H1 (cell line): Measurements from ENCODE around the gene OSBP. TPM values are rescaled to one million over a fixed set of nuclear protein-coding genes. Genes with fewer than 3 reads are reported as not detected.

Experiments used
- CTCF ChIA-PET: fragments of 300-600 bp; sonication (Branson Sonifier 250); formaldehyde crosslinking; loops from one replicate; lab custom pipeline; 2021; ENCODE audit not compliant: partially characterized antibody; lab: Charles Lee
- POLR2A ChIA-PET: fragments of 300-600 bp; sonication (Branson Sonifier 250); formaldehyde crosslinking; loops from one replicate; lab custom pipeline; 2021; ENCODE audit warnings: inconsistent platforms; ENCODE audit not compliant: partially characterized antibody; lab: Charles Lee
- DNase-seq, 2 experiments: peaks; one replicate each; pipeline versions ENCODE4 v3.0.0 to v3.0.0-alpha.2; 2010 to 2022; ENCODE audit warnings: low spot score in 2 of 2, low read depth in 1 of 2, mixed read lengths in 1 of 2
- FAIRE-seq: peaks from 2 replicates; lab custom pipeline; 2011; peaks lifted over from hg19 to GRCh38; lab: Jason Lieb, UNC
- H2AFZ ChIP-seq: 2 replicates; pipeline ENCODE4 v1.8.1; 2012; ENCODE audit warnings: low read length, inconsistent platforms
- H2AK5ac ChIP-seq: 2 replicates; pipeline ENCODE4 v1.6.1; 2013; ENCODE audit warnings: low read depth, low read length
- H2BK120ac ChIP-seq: replicated peaks from 2 replicates; pipeline ENCODE3; 2013; ENCODE audit warnings: low read depth, low read length, inconsistent platforms
- H2BK12ac ChIP-seq: 2 replicates; pipeline ENCODE4 v1.6.1; 2013; ENCODE audit warnings: low read depth, low read length
- H2BK15ac ChIP-seq: 2 replicates; pipeline ENCODE4 v1.6.1; 2013; ENCODE audit warnings: low read length
- H2BK20ac ChIP-seq: 2 replicates; pipeline ENCODE4 v1.6.1; 2013; ENCODE audit warnings: low read length
- H2BK5ac ChIP-seq: 2 replicates; pipeline ENCODE4 v1.6.1; 2013; ENCODE audit warnings: low read depth, low read length
- H3K14ac ChIP-seq: 2 replicates; pipeline ENCODE4 v1.6.1; 2013; ENCODE audit warnings: inconsistent platforms; ENCODE audit not compliant: insufficient read length
- H3K18ac ChIP-seq: 2 replicates; pipeline ENCODE4 v1.6.1; 2013; ENCODE audit warnings: low read length; ENCODE audit errors: extremely low read depth
- H3K23ac ChIP-seq: 2 replicates; pipeline ENCODE4 v1.6.1; 2013; ENCODE audit warnings: inconsistent platforms; ENCODE audit not compliant: insufficient read length
- H3K23me2 ChIP-seq: 2 replicates; pipeline ENCODE4 v1.6.1; 2013; ENCODE audit warnings: low read depth, low read length
- H3K27ac ChIP-seq: 2 replicates; pipeline ENCODE4 v1.6.1; 2011; ENCODE audit warnings: low read depth, low read length, inconsistent platforms
- H3K27me3 ChIP-seq, 4 experiments: replicated peaks in 1 of 4; 1 replicate in 1 of 4; 2 replicates in 3 of 4; pipeline versions ENCODE4 v1.6.1 to v1.8.1; 2011 to 2013; ENCODE audit warnings: low read length in 3 of 4, mild to moderate bottlenecking in 3 of 4, inconsistent platforms in 2 of 4, mixed read lengths in 2 of 4, moderate library complexity in 1 of 4; ENCODE audit not compliant: control insufficient read depth in 3 of 4, insufficient read depth in 3 of 4; ENCODE audit errors: extremely low read depth in 1 of 4
- H3K36me3 ChIP-seq, 4 experiments: 2 replicates each; pipeline versions ENCODE4 v1.6.1 to v1.8.1; 2011 to 2013; ENCODE audit warnings: mild to moderate bottlenecking in 4 of 4, low read length in 3 of 4, moderate library complexity in 2 of 4, control low read depth in 1 of 4, inconsistent platforms in 1 of 4; ENCODE audit not compliant: insufficient read depth in 4 of 4, control insufficient read depth in 2 of 4
- H3K4ac ChIP-seq: replicated peaks from 2 replicates; pipeline ENCODE3; 2013; ENCODE audit warnings: low read length, low read depth, mixed read lengths, inconsistent platforms; ENCODE audit not compliant: insufficient read length
- H3K4me1 ChIP-seq, 4 experiments: replicated peaks in 1 of 4; 1 replicate in 1 of 4; 2 replicates in 3 of 4; pipeline versions ENCODE4 v1.6.1 to v1.8.1; 2011 to 2013; ENCODE audit warnings: low read length in 3 of 4, inconsistent platforms in 2 of 4, mixed read lengths in 1 of 4; ENCODE audit not compliant: insufficient read depth in 4 of 4, control insufficient read depth in 3 of 4
- H3K4me2 ChIP-seq, 2 experiments: 2 replicates each; pipeline versions ENCODE4 v1.6.1 to v1.8.1; 2011 to 2013; ENCODE audit warnings: low read depth in 2 of 2, low read length in 2 of 2, control low read depth in 1 of 2, inconsistent platforms in 1 of 2, mild to moderate bottlenecking in 1 of 2; ENCODE audit not compliant: insufficient read depth in 1 of 2
- H3K4me3 ChIP-seq, 4 experiments: fragments of 200-600, 300-600 bp in 1 of 4; sonication (generic), shearing (Covaris generic), sonication (Bioruptor Twin) in 1 of 4; 2 replicates each; pipeline versions ENCODE4 v1.5.1 to v1.8.1; 2011 to 2016; ENCODE audit warnings: low read length in 4 of 4, low read depth in 3 of 4, control low read depth in 2 of 4, inconsistent platforms in 2 of 4, mild to moderate bottlenecking in 2 of 4, mixed read lengths in 1 of 4, moderate library complexity in 1 of 4; ENCODE audit not compliant: insufficient read depth in 2 of 4; ENCODE audit errors: extremely low read depth in 1 of 4
- H3K56ac ChIP-seq: replicated peaks from 2 replicates; pipeline ENCODE3; 2013; ENCODE audit warnings: low read depth, mild to moderate bottlenecking, mixed read lengths, low read length, inconsistent platforms; ENCODE audit not compliant: insufficient read length
- H3K79me1 ChIP-seq: 2 replicates; pipeline ENCODE4 v1.6.1; 2013; ENCODE audit warnings: low read depth, low read length, control low read depth
- H3K79me2 ChIP-seq, 2 experiments: 2 replicates each; pipeline versions ENCODE4 v1.6.1 to v1.8.1; 2012 to 2013; ENCODE audit warnings: low read length in 2 of 2, mild to moderate bottlenecking in 2 of 2, inconsistent platforms in 1 of 2; ENCODE audit not compliant: insufficient read depth in 2 of 2, control insufficient read depth in 1 of 2
- H3K9ac ChIP-seq, 4 experiments: replicated peaks in 1 of 4; 1 replicate in 1 of 4; 2 replicates in 3 of 4; pipeline versions ENCODE4 v1.6.1 to v1.8.1; 2011 to 2013; ENCODE audit warnings: low read depth in 3 of 4, low read length in 3 of 4, control low read depth in 2 of 4, mild to moderate bottlenecking in 2 of 4, moderate library complexity in 2 of 4, inconsistent platforms in 1 of 4; ENCODE audit errors: extremely low read depth in 1 of 4
- H3K9me3 ChIP-seq, 2 experiments: 2 replicates each; pipeline versions ENCODE4 v1.6.1 to v1.8.1; 2012 to 2013; ENCODE audit warnings: mild to moderate bottlenecking in 2 of 2, moderate library complexity in 2 of 2, control low read depth in 1 of 2, inconsistent platforms in 1 of 2, low read depth in 1 of 2, low read length in 1 of 2, mixed read lengths in 1 of 2; ENCODE audit not compliant: insufficient read depth in 2 of 2
- H4K20me1 ChIP-seq, 2 experiments: replicated peaks in 1 of 2; 2 replicates each; pipeline versions ENCODE3 to v1.8.1; 2011 to 2013; ENCODE audit warnings: inconsistent platforms in 2 of 2, low read length in 2 of 2, mild to moderate bottlenecking in 1 of 2; ENCODE audit not compliant: insufficient read depth in 2 of 2, control insufficient read depth in 1 of 2
- H4K5ac ChIP-seq: 2 replicates; pipeline ENCODE4 v1.6.1; 2013; ENCODE audit warnings: low read length, low read depth, mixed read lengths, inconsistent platforms; ENCODE audit not compliant: insufficient read length
- H4K8ac ChIP-seq: 2 replicates; pipeline ENCODE4 v1.8.0; 2013; ENCODE audit warnings: mild to moderate bottlenecking, moderate library complexity, low read length, inconsistent platforms; ENCODE audit not compliant: insufficient read depth; ENCODE audit errors: extremely low read depth
- H4K91ac ChIP-seq: replicated peaks from 2 replicates; pipeline ENCODE3; 2013; ENCODE audit warnings: low read length, mixed read lengths, inconsistent platforms; ENCODE audit not compliant: insufficient read length
- BRCA1 ChIP-seq: IDR thresholded peaks from 2 replicates; pipeline ENCODE4 v1.6.1; 2012; ENCODE audit warnings: low read depth, low read length, improper control_type of control experiment
- CTCF ChIP-seq, 3 experiments: IDR thresholded peaks; 1 replicate in 2 of 3; 2 replicates in 1 of 3; pipeline versions ENCODE4 v1.5.1 to v1.6.1; 2011; ENCODE audit warnings: low read length in 3 of 3, mild to moderate bottlenecking in 3 of 3, inconsistent platforms in 2 of 3, low read depth in 1 of 3, moderate library complexity in 1 of 3; ENCODE audit not compliant: insufficient read depth in 1 of 3; ENCODE audit errors: control extremely low read depth in 1 of 3
- GTF2F1 ChIP-seq: IDR thresholded peaks from 2 replicates; pipeline ENCODE4 v1.6.1; 2012; ENCODE audit warnings: low read depth, low read length, improper control_type of control experiment, borderline replicate concordance
- NANOG ChIP-seq: IDR thresholded peaks from 2 replicates; pipeline ENCODE4 v1.6.1; 2011; ENCODE audit warnings: low read length, low read depth, mild to moderate bottlenecking, inconsistent platforms; ENCODE audit not compliant: insufficient read depth, poor library complexity, severe bottlenecking
- NRF1 ChIP-seq: IDR thresholded peaks from 2 replicates; pipeline ENCODE4 v1.6.1; 2011; ENCODE audit warnings: mild to moderate bottlenecking, low read depth, low read length, improper control_type of control experiment
- RBBP5 ChIP-seq: IDR thresholded peaks from 2 replicates; pipeline ENCODE4 v1.7.1; 2012; ENCODE audit warnings: low read depth, mild to moderate bottlenecking, inconsistent platforms, low read length, moderate library complexity, borderline replicate concordance
- SUZ12 ChIP-seq: fragments of 200-600 bp; sonication (generic); IDR thresholded peaks from 2 replicates; pipeline ENCODE4 v1.6.1; 2012; ENCODE audit warnings: mild to moderate bottlenecking, inconsistent platforms, low read length, moderate library complexity, mixed read lengths
- TBP ChIP-seq: IDR thresholded peaks from 2 replicates; pipeline ENCODE4 v1.6.1; 2011; ENCODE audit warnings: low read depth, low read length, improper control_type of control experiment
- WGBS, 2 experiments: shearing (Covaris generic) in 1 of 2; methylation state at CpG; one replicate each; pipeline versions ENCODE4 v1.1.6 to v1.1.7; 2013 to 2015; ENCODE audit warnings: low lambda C conversion rate in 2 of 2, mixed read lengths in 2 of 2, inconsistent platforms in 1 of 2, low coverage in 1 of 2, missing lambda C conversion rate in 1 of 2; ENCODE audit not compliant: insufficient replicate concordance in 2 of 2, insufficient coverage in 1 of 2, insufficient read length in 1 of 2; ENCODE audit errors: extremely low coverage in 1 of 2, missing lambda C conversion rate in 1 of 2; 5-methylcytosine and 5-hydroxymethylcytosine counted together
- polyA plus RNA-seq, 7 experiments: library from polyadenylated mRNA; depleted of rRNA in 3 of 7; stranded (reverse) in 5 of 7; unstranded in 2 of 7; fragments of >200 nt in 5 of 7; fragments of 200-250 nt in 2 of 7; gene quantifications; 1 replicate in 5 of 7; 2 replicates in 1 of 7; 4 replicates in 1 of 7; pipeline versions ENCODE4 v1.2.1 to v1.2.3, GENCODE V29; 2011 to 2013; ENCODE audit warnings: missing spikeins in 2 of 7, mixed read lengths in 2 of 7
- total RNA-seq: library from RNA; stranded (reverse); fragmentation: NEBNext Ultra II Directional; extraction: Animal tissue kit (Norgen Biotek cat#: 25700); gene quantifications from 2 replicates; pipeline ENCODE4 v1.2.1, GENCODE V29; 2021

OSBP gene
- total and polyA plus RNA-seq, 2 of the 8 experiments (the other 6 are each of a cell fraction or from before 2014, with no cell fraction given) = 13.2 to 43.1 TPM

GRCh38 chr11:59550368-59550841, 65.2 kb downstream of the OSBP start:
- H3K79me1 ChIP-seq = no peaks in the 10 kb centered on the region
- H4K20me1 ChIP-seq = no peaks in the 10 kb centered on the region
- H3K23me2 ChIP-seq = peaks cover 12% of the 10 kb centered on the region
- DNase-seq = peak; percentile 95 to 97
- no peak overlapping the region for H2AFZ ChIP-seq
- no peak overlapping the region for H2BK20ac ChIP-seq
- H2BK120ac ChIP-seq = no peak overlapping the region
- no peak overlapping the region for H3K56ac ChIP-seq
- no peak overlapping the region for H4K8ac ChIP-seq
- 2% methylated on average over 25 of the region's 31 CpGs; no CpG with 5 or more reads in 1 of the 2 experiments for WGBS, 2 experiments
- peak overlapping the region; percentile 68 to 93 (median 80) for H3K4me3 ChIP-seq
- H3K27ac ChIP-seq = peak overlapping the region; percentile 48; the same call in 1 of the 2 replicates
- H3K4ac ChIP-seq = no peak overlapping the region
- H4K5ac ChIP-seq = no peak overlapping the region
- H3K23ac ChIP-seq = no peak overlapping the region
- POLR2A ChIA-PET = interaction anchor here (0.7 to 2.6 kb wide), 6 partner anchors 9 to 61 kb away, joined by 3 to 19 read pairs (median 3); no protein-coding TSS in a partner anchor
- no peaks in the 10 kb centered on the region for H3K36me3 ChIP-seq
- FAIRE-seq = peak; percentile 24
- no peaks in the 10 kb centered on the region for H3K27me3 ChIP-seq
- peaks cover 0 to 7% (median 0%) of the 10 kb centered on the region in 4 experiments; a peak in 2 of 7 replicates for H3K4me1 ChIP-seq
- H2AK5ac ChIP-seq = no peak overlapping the region
- H2BK12ac ChIP-seq = no peak overlapping the region
- H3K9ac ChIP-seq = peak overlapping the region; percentile 64 to 75 (median 71)
- no peak overlapping the region for H4K91ac ChIP-seq
- CTCF ChIA-PET = interaction anchor here (2.6 kb wide), 1 partner anchor 13 kb away, joined by 17 read pairs; no protein-coding TSS in a partner anchor
- no peaks in the 10 kb centered on the region for H3K79me2 ChIP-seq
- H3K14ac ChIP-seq = no peak overlapping the region
- no peak overlapping the region for H2BK15ac ChIP-seq
- H2BK5ac ChIP-seq = 0 out of 2 replicates have a peak overlapping the region, but pooled peaks have one; percentile 68
- peak overlapping the region; percentile 73; the same call in 1 of the 2 replicates for H3K18ac ChIP-seq
- no peaks in the 10 kb centered on the region for H3K9me3 ChIP-seq
- H3K4me2 ChIP-seq = peak overlapping the region; percentile 73 to 79
- TF ChIP-seq BRCA1 (0 out of 2 replicates have a peak, but pooled peaks have one; percentile 20), CTCF (IDR thresholded peaks at IDR 0.05; ENCODE audit: control extremely low read depth in 1 of 3, insufficient read depth in 1 of 3, low read depth in 1 of 3, low read length in 3 of 3) (peak; percentile 22 to 36 (median 30); a peak in 3 of 4 replicates), RBBP5 (no peak), NANOG (no peak), GTF2F1 (no peak; the same call in 1 of the 2 replicates), NRF1 (peak; percentile 50), TBP (peak; percentile 97), SUZ12 (no peak)
